Endodermal cell (in vitro differentiated cells): ENCODE measurements around the gene TBX15. TPM values are rescaled to one million over a fixed set of nuclear protein-coding genes. Genes with fewer than 3 reads are reported as not detected.

Source experiments
- DNase-seq: peaks from one replicate; pipeline ENCODE4 v3.0.0-alpha.2; 2017
- H3K27ac ChIP-seq: 2 replicates; pipeline ENCODE4 v1.5.1; 2013; ENCODE audit warnings: mild to moderate bottlenecking, low read depth, low read length, moderate library complexity
- H3K27me3 ChIP-seq: 2 replicates; pipeline ENCODE4 v1.6.1; 2013; ENCODE audit warnings: mild to moderate bottlenecking, low read length, moderate library complexity; ENCODE audit not compliant: insufficient read depth, control insufficient read depth, poor library complexity, severe bottlenecking
- H3K36me3 ChIP-seq: 2 replicates; pipeline ENCODE4 v1.7.0; 2013; ENCODE audit warnings: mild to moderate bottlenecking, low read length, moderate library complexity; ENCODE audit not compliant: control insufficient read depth, insufficient read depth
- H3K4me1 ChIP-seq: one replicate; pipeline ENCODE4 v1.7.0; 2013; ENCODE audit warnings: low read length; ENCODE audit not compliant: control insufficient read depth, insufficient read depth
- H3K4me3 ChIP-seq: 2 replicates; pipeline ENCODE4 v1.5.1; 2013; ENCODE audit warnings: mild to moderate bottlenecking, low read length, moderate library complexity
- H3K9ac ChIP-seq: 2 replicates; pipeline ENCODE4 v1.6.1; 2013; ENCODE audit warnings: mild to moderate bottlenecking, low read length, moderate library complexity; ENCODE audit not compliant: poor library complexity, severe bottlenecking; ENCODE audit errors: extremely low read depth
- H3K9me3 ChIP-seq: 2 replicates; pipeline ENCODE4 v1.6.1; 2013; ENCODE audit warnings: mild to moderate bottlenecking, low read length, moderate library complexity; ENCODE audit not compliant: control insufficient read depth
- H3K27ac Mint-ChIP-seq: 2 replicates; pipeline ENCODE4 v1.8.0; 2020; ENCODE audit warnings: mixed read lengths
- H3K27me3 Mint-ChIP-seq: 2 replicates; pipeline ENCODE4 v1.8.0; 2021; ENCODE audit warnings: mild to moderate bottlenecking, mixed read lengths; ENCODE audit not compliant: insufficient read depth
- H3K36me3 Mint-ChIP-seq: 2 replicates; pipeline ENCODE4 v1.8.0; 2020; ENCODE audit warnings: low read depth, mixed read lengths
- H3K4me1 Mint-ChIP-seq: 2 replicates; pipeline ENCODE4 v1.8.0; 2020; ENCODE audit warnings: mixed read lengths
- H3K4me3 Mint-ChIP-seq: 2 replicates; pipeline ENCODE4 v1.8.0; 2020; ENCODE audit warnings: mild to moderate bottlenecking, moderate library complexity, mixed read lengths
- H3K9me3 Mint-ChIP-seq: 2 replicates; pipeline ENCODE4 v1.8.0; 2020; ENCODE audit warnings: mild to moderate bottlenecking, mixed read lengths
- CTCF ChIP-seq: fragments of 200-600 bp; sonication (generic); conservative IDR thresholded peaks from 2 replicates; pipeline ENCODE4 v1.5.0; 2021; ENCODE audit warnings: antibody characterized with exemption, mild to moderate bottlenecking
- WGBS, 2 experiments: methylation state at CpG; one replicate each; pipeline versions ENCODE4 v1.1.5 to v1.1.7; 2013; ENCODE audit warnings: missing lambda C conversion rate in 2 of 2, mixed read lengths in 1 of 2; ENCODE audit not compliant: insufficient coverage in 1 of 2, insufficient read length in 1 of 2; 5-methylcytosine and 5-hydroxymethylcytosine counted together
- total RNA-seq, 2 donors: library from RNA; stranded (reverse); fragmentation: NEBNext Ultra II Directional in 1 of 2; extraction: Animal tissue kit (Norgen Biotek cat#: 25700) in 1 of 2; gene quantifications; 2 replicates in 1 of 2; 3 replicates in 1 of 2; pipeline ENCODE4 v1.2.1, GENCODE V29; 2021

TBX15 gene
- total RNA-seq, 2 donors from 2014 or later, result 0.09 TPM; not detected in 1

- peak; percentile 57 for TF ChIP-seq CTCF
- Histone ChIP-seq H3K4me1 (no peaks in the 10 kb centered on the region), H3K36me3 (no peaks in the 10 kb centered on the region), H3K27me3 (peaks cover 99% of the 10 kb centered on the region), H3K9me3 (no peaks in the 10 kb centered on the region), H3K4me3 (no peak overlapping the region), H3K27ac (no peak overlapping the region), H3K9ac (no peak overlapping the region)
- Mint-ChIP-seq H3K4me3 (no peak overlapping the region), H3K27ac (no peak overlapping the region), H3K27me3 (peaks cover 100% of the 10 kb centered on the region), H3K4me1 (peaks cover 24% of the 10 kb centered on the region), H3K9me3 (no peaks in the 10 kb centered on the region), H3K36me3 (no peaks in the 10 kb centered on the region)
- no peak for DNase-seq
- WGBS, 2 experiments, result 90 to 94% methylated on average over 12 to 13 of the region's 14 CpGs
Observed at GRCh38 chr1:119003413-119004128, 15.4 kb upstream of the TBX15 start.

DNA sequence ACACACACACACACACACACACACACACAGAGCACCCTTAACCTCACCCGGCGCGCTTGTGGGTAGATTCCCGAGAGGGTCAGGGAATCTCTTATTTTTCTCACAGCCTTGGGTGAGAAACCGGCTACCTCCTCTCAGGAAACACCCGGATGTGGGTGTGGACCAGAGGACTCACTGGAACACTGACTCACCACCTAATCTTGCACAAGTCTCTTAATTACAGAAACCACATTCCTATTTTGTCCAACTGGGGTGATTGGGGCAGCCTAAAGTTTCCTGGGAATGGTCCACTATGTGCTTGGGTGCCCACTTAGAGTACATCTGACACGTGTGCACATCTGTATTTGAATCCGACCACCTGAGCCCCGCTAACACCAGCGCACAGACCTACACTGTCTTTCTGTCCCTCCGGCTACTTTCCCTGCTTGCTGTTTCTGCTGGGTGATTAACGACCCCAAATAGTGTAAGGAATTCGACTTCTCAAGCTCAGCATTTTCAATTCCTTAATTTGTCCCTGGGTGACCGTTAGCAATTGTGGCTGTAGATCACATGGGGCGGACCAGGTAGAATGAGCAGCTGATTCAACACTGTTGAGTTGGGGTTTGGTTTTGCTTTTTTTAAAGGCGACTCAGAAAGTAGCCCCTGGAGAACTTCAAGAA, 14.0 kb upstream of the TBX15 start:
- no peaks in the 10 kb centered on the region for H3K36me3 ChIP-seq
- Mint-ChIP-seq H3K27ac (no peak overlapping the region), H3K4me3 (no peak overlapping the region), H3K9me3 (no peaks in the 10 kb centered on the region), H3K4me1 (peaks cover 19% of the 10 kb centered on the region), H3K27me3 (peaks cover 100% of the 10 kb centered on the region), H3K36me3 (no peaks in the 10 kb centered on the region)
- H3K27ac ChIP-seq, result no peak overlapping the region
- 59 to 61% methylated on average over 8 to 16 of the region's 16 CpGs for WGBS, 2 experiments
- no peak for DNase-seq
- no peaks in the 10 kb centered on the region for H3K9me3 ChIP-seq
- no peaks in the 10 kb centered on the region for H3K4me1 ChIP-seq
- H3K27me3 ChIP-seq, result peaks cover 97% of the 10 kb centered on the region
- no peak overlapping the region for H3K4me3 ChIP-seq
- no peak overlapping the region for H3K9ac ChIP-seq
- no peak for TF ChIP-seq CTCF

DNA sequence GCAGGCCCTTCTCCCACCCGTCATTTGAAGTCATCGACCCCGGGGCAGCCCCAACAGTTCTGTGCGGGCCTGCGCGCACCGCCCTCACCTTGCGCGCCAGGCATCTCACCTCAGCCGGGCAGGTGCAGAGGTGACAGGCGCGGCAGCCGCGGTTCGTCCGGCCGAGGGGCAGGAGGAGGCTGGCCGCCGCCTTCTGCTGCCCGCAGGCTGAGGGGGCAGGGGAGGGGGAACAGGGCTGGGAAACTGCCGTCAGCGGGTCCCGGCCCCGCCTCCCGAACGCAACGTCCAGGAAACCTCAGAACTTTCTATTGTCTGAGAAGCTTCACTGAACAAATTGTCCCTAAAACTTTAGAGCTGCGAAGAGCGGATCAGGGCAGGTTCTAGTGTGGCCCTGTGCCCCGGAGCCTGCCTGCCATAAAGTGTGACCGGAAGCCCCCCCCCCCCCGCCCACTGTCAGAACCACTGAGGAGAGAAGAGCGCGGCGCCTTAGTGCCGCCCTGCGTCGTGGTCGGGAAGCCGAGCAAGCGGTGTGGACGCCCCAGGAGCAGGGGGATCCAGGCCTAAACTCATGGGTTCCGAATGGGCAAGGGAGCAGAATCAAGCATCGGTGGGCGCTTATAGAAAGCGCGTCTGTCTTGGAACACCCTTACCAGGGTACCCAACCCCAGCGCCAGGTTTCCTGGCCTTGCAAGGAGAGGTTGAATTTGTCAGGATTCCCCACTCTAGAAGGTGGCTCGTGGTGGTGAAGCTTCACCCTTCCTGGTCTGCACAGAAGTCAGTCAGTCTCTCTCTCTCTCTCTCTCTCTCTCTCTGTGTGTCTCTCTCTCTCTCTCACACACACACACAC, 13.3 kb upstream of the TBX15 start:
- 39 to 49% methylated on average over 7 to 49 of the region's 49 CpGs for WGBS, 2 experiments

More for the DNA sequence above, 13.3 kb upstream of the TBX15 start:
- H3K27me3 Mint-ChIP-seq, result peaks cover 100% of the 10 kb centered on the region
- H3K4me3 ChIP-seq, result no peak overlapping the region
- H3K9me3 ChIP-seq, result no peaks in the 10 kb centered on the region
- no peak overlapping the region for H3K27ac Mint-ChIP-seq
- no peaks in the 10 kb centered on the region for H3K36me3 Mint-ChIP-seq
- H3K36me3 ChIP-seq, result no peaks in the 10 kb centered on the region
- DNase-seq, result peak; percentile 67
- no peaks in the 10 kb centered on the region for H3K4me1 ChIP-seq
- H3K4me1 Mint-ChIP-seq, result peaks cover 18% of the 10 kb centered on the region
- no peak overlapping the region for H3K27ac ChIP-seq
- peak overlapping the region; percentile 50 for H3K4me3 Mint-ChIP-seq
- H3K9me3 Mint-ChIP-seq, result no peaks in the 10 kb centered on the region
- no peak for TF ChIP-seq CTCF
- peaks cover 97% of the 10 kb centered on the region for H3K27me3 ChIP-seq
- no peak overlapping the region for H3K9ac ChIP-seq
